H1 (cell line): ENCODE data around the gene MAGI1.

Source experiments
- CHD1 ChIP-seq: IDR thresholded peaks from 2 replicates; pipeline ENCODE4 v1.6.1; 2012; ENCODE audit warnings: low read depth, low read length, improper control_type of control experiment
- CTCF ChIP-seq, 3 experiments: IDR thresholded peaks; 1 replicate in 2 of 3; 2 replicates in 1 of 3; pipeline versions ENCODE4 v1.5.1 to v1.6.1; 2011; ENCODE audit warnings: low read length in 3 of 3, mild to moderate bottlenecking in 3 of 3, inconsistent platforms in 2 of 3, low read depth in 1 of 3, moderate library complexity in 1 of 3; ENCODE audit not compliant: insufficient read depth in 1 of 3; ENCODE audit errors: control extremely low read depth in 1 of 3
- GABPA ChIP-seq: IDR thresholded peaks from 2 replicates; pipeline ENCODE4 v1.6.1; 2011; ENCODE audit warnings: mild to moderate bottlenecking, low read length, moderate library complexity, borderline replicate concordance; ENCODE audit not compliant: insufficient read depth
- KDM4A ChIP-seq: IDR thresholded peaks from one replicate; pipeline ENCODE4 v1.7.1; 2012; ENCODE audit warnings: low read depth, mild to moderate bottlenecking, moderate library complexity, low read length, inconsistent platforms; ENCODE audit not compliant: severe bottlenecking
- MAX ChIP-seq: IDR thresholded peaks from 2 replicates; pipeline ENCODE4 v1.6.1; 2012; ENCODE audit warnings: inconsistent platforms
- NRF1 ChIP-seq: IDR thresholded peaks from 2 replicates; pipeline ENCODE4 v1.6.1; 2011; ENCODE audit warnings: mild to moderate bottlenecking, low read depth, low read length, improper control_type of control experiment
- PHF8 ChIP-seq: fragments of 200-600 bp; sonication (generic); conservative IDR thresholded peaks from 2 replicates; pipeline ENCODE4 v1.7.1; 2012; ENCODE audit warnings: low read depth, mild to moderate bottlenecking, inconsistent platforms, low read length, moderate library complexity
- POLR2AphosphoS5 ChIP-seq: IDR thresholded peaks from 2 replicates; pipeline ENCODE4 v1.6.1; 2011; ENCODE audit warnings: low read depth, low read length
- RAD21 ChIP-seq, 2 experiments: IDR thresholded peaks in 1 of 2; conservative IDR thresholded peaks in 1 of 2; 2 replicates each; pipeline ENCODE4 v1.6.1; 2011; ENCODE audit warnings: low read depth in 2 of 2, low read length in 2 of 2, improper control_type of control experiment in 1 of 2, inconsistent platforms in 1 of 2, mild to moderate bottlenecking in 1 of 2, moderate library complexity in 1 of 2
- SIN3A ChIP-seq, 2 experiments: IDR thresholded peaks in 1 of 2; conservative IDR thresholded peaks in 1 of 2; 2 replicates each; pipeline ENCODE4 v1.6.1; 2011 to 2012; ENCODE audit warnings: low read length in 2 of 2, improper control_type of control experiment in 1 of 2, low read depth in 1 of 2, mild to moderate bottlenecking in 1 of 2
- SIRT6 ChIP-seq: IDR thresholded peaks from one replicate; pipeline ENCODE4 v1.7.1; 2012; ENCODE audit warnings: low read length, inconsistent platforms
- TAF1 ChIP-seq: IDR thresholded peaks from 2 replicates; pipeline ENCODE4 v1.6.1; 2011; ENCODE audit warnings: mild to moderate bottlenecking, low read depth, low read length
- YY1 ChIP-seq: IDR thresholded peaks from 2 replicates; pipeline ENCODE4 v1.6.1; 2011; ENCODE audit warnings: low read depth, mild to moderate bottlenecking, low read length

GRCh38 chr3:65500398-65501306 lies 538.1 kb downstream of the MAGI1 start:
- TF ChIP-seq TAF1 (no peak), CTCF (IDR thresholded peaks at IDR 0.05; ENCODE audit: control extremely low read depth in 1 of 3, insufficient read depth in 1 of 3, low read depth in 1 of 3, low read length in 3 of 3) (no peak), GABPA (no peak), KDM4A (no peak), PHF8 (no peak), SIRT6 (no peak), RAD21 (IDR thresholded peaks at IDR 0.05 in 1 of 2, conservative IDR thresholded peaks at IDR 0.05 in 1 of 2; ENCODE audit: low read depth in 2 of 2, low read length in 2 of 2) (no peak), YY1 (no peak), NRF1 (no peak), POLR2AphosphoS5 (no peak), CHD1 (no peak), MAX (no peak), SIN3A (conservative IDR thresholded peaks at IDR 0.05 in 1 of 2, IDR thresholded peaks at IDR 0.05 in 1 of 2; ENCODE audit: low read depth in 1 of 2, low read length in 2 of 2) (no peak)
